PC-3 (cell line): ENCODE results near the gene CPLX1.

Experiments used
- EZH2 ChIP-seq: fragments of 300-600 bp; sonication (generic); IDR thresholded peaks from one replicate; pipeline ENCODE4 v1.6.1; 2017; ENCODE audit warnings: antibody characterized with exemption, mild to moderate bottlenecking, low read length; ENCODE audit not compliant: unreplicated experiment
- EZH2phosphoT487 ChIP-seq: fragments of 300-600 bp; sonication (generic); IDR thresholded peaks from 2 replicates; pipeline ENCODE4 v1.6.1; 2018; ENCODE audit warnings: mild to moderate bottlenecking, antibody characterized with exemption, low read length, borderline replicate concordance
- TF ChIP-seq, protein P1 (sequence below): fragments of 300-600 bp; sonication (generic); conservative IDR thresholded peaks from 2 replicates; pipeline ENCODE4 v1.5.1; 2017; ENCODE audit warnings: antibody characterized with exemption, low read depth, mild to moderate bottlenecking, low read length

DNA sequence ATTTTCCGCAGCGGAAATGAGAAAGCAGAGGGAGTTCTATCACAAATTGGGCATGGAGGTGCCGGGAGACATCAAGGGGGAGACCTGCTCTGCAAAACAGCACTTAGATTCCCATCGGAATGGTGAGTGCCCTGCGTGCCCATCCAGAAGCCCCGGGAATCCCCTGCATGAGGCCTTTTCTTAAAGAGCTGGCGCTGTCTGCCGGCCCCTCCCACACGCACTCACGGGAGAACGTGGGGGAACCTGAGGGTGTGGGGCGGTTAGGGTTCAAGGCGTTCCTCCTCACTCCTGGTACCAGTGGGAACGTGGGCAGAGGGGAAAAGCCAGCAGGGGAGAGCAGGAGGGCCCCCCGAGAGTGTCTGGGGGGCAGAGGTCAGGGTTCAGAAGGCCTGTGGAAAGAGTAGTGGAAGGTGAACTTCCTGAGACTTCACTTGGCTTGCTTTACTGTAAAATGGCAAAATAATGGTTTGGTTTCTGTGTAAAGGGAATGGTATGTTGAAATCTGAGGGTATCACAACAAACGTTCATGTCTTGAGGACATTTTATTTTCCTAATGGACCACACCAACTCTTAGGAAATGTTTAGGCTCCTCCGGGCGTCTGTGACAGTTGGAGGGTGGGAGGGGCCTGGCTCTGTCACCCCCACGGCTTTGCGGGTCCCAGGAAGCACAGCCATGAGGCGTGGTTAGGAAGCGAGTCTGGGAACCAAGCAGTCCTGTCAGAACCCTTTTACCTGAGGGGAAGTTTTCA, 82.3 kb downstream of the CPLX1 start:
- TF ChIP-seq, protein P1, sequence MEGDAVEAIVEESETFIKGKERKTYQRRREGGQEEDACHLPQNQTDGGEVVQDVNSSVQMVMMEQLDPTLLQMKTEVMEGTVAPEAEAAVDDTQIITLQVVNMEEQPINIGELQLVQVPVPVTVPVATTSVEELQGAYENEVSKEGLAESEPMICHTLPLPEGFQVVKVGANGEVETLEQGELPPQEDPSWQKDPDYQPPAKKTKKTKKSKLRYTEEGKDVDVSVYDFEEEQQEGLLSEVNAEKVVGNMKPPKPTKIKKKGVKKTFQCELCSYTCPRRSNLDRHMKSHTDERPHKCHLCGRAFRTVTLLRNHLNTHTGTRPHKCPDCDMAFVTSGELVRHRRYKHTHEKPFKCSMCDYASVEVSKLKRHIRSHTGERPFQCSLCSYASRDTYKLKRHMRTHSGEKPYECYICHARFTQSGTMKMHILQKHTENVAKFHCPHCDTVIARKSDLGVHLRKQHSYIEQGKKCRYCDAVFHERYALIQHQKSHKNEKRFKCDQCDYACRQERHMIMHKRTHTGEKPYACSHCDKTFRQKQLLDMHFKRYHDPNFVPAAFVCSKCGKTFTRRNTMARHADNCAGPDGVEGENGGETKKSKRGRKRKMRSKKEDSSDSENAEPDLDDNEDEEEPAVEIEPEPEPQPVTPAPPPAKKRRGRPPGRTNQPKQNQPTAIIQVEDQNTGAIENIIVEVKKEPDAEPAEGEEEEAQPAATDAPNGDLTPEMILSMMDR, result no peak
- no peak for TF ChIP-seq EZH2
- no peak for TF ChIP-seq EZH2phosphoT487
